ENCODE results near the gene THNSL1.
"Not testable (repeated sequence)": the region's sequence is repeated elsewhere in the genome, so short reads cannot be mapped to it uniquely, and the experiment has no call there.

THNSL1 gene, protein sequence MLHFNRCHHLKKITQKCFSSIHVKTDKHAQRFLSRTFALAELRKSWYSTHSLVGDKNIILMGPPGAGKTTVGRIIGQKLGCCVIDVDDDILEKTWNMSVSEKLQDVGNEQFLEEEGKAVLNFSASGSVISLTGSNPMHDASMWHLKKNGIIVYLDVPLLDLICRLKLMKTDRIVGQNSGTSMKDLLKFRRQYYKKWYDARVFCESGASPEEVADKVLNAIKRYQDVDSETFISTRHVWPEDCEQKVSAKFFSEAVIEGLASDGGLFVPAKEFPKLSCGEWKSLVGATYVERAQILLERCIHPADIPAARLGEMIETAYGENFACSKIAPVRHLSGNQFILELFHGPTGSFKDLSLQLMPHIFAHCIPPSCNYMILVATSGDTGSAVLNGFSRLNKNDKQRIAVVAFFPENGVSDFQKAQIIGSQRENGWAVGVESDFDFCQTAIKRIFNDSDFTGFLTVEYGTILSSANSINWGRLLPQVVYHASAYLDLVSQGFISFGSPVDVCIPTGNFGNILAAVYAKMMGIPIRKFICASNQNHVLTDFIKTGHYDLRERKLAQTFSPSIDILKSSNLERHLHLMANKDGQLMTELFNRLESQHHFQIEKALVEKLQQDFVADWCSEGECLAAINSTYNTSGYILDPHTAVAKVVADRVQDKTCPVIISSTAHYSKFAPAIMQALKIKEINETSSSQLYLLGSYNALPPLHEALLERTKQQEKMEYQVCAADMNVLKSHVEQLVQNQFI

DNA sequence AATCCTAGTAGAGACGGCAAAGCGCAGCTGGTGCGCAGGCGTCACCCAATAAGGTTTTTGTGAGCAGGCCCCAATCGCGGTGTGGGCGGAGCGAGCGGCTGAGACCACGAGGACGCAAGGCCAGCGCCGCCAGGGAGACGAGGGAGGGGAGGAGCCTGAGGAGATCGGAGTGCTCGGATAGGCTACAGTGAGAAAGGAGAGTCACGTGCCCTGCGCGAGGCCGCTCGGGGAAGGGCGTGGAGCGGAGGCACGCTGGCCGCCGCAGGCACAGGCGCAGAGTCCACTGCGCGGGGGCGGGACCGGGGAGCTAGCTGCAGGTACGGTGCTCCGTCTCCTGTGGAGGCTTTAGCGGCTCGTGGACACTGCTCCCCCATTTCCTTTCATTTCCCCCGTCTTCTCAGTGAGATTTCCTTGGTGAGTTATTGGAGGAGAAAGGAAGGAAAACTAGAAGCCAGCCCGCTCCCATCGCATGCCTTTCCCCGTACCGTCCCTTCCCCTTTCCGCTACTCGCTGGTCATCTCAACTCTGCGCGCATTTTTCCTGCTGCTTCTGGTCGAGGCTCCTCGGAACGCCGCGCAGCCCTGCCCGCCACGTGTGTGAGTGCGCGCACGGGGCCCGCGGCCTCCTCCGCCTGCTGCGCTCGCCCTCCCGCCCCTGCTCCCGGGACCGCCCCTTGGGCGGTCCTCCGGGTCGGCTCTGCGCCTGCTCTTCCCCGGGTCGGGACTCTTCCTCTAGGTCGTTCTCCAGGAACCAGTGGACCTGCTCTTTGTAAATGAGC lies at the start of gene THNSL1:
Gene THNSL1, plus strand, starts transcription at position 237 of the 778 bp plus-strand sequence. CDS start 6,612 bp downstream, outside the sequence.
- peak; percentile 94 for FAIRE-seq

DNA sequence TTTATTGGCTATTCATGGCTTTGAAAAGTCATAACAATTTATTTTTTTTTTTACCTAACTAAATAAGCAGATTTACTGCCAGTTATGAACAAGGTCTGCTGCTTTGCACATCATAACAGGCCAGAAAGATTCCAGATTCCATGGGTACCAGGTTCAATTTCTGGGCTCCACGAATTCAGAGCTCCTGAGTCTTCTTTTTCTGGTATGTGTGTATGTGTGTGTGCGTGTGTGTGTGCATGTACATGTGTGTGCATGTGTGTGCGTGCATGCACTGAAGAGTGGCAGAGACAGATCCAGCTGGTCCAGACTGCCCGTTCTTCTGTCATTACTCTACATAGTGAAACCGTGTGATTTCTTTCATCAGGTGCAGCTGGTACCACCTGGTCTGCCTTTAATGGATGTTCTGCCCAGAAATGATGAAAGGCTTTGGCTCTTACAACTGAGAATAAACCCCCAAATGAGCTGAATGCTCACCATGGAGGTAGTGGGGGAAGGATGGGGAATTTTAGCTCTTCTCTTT lies 49.4 kb upstream of the THNSL1 start:
- no peak for FAIRE-seq

DNA sequence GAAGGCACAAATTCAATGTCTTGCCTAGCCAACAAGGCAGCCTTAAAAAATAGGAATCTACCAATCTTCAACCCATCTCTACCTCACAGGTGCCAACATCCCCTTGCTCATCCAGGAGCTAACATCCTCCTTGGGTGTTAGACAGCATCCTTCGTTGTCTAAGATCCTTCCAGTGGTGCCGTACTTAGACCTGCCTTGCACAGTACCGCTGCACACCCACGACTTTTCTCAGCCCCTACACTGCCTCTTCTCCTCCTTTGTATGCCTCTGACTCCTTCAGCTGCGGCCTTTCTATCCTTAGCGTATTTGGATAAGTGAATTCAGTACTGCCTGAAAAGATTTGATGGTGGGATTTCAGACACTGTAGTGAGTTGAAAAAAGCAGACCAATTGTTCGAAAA lies 48.1 kb upstream of the THNSL1 start:
- FAIRE-seq, result no peak

DNA sequence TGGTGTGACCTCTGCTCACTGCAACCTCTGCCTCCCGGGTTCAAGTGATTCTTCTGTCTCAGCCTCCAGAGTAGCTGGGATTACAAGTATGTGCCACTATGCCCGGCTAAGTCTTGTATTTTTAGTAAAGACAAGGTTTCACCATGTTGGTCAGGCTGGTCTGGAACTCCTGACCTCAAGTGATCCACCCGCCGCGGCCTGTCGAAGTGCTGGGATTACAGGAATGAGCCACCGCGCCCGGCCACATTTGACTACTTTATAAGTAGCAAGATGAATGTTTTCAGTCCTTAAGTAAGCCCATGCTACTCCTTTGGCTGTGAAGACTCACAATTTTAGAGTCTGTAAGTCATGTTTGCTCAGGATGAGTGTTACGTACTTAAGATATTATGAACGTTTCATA lies 47.5 kb upstream of the THNSL1 start:
- FAIRE-seq, result not testable (repeated sequence)

GRCh38 chr10:24969841-24970281 lies 46.6 kb upstream of the THNSL1 start:
- FAIRE-seq, result no peak

GRCh38 chr10:24971374-24971773 lies 45.0 kb upstream of the THNSL1 start:
- no peak for FAIRE-seq

DNA sequence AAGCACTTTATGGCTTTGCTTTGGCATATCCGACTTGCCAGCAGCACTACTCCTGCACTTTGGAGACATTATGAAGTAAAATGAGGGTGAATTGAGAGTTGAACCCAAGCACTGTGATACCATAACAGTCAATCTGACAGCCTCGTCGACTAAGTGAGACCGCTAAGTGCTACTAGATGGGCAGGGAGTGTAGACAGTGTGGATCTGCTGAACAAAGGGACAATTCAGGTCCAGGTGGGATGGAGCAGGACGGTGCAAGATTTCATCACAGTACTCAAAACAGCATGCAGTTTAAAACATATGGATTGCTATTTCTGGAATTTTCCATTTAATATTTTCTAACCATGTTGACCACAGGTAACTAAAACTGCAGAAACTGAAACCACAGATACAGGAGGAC lies 43.2 kb upstream of the THNSL1 start:
- FAIRE-seq, result no peak

- no peak for FAIRE-seq
Measured at GRCh38 chr10:24974976-24975375, 41.4 kb upstream of the THNSL1 start.

- FAIRE-seq, result no peak
Measured at GRCh38 chr10:24979685-24980084, 36.7 kb upstream of the THNSL1 start.

DNA sequence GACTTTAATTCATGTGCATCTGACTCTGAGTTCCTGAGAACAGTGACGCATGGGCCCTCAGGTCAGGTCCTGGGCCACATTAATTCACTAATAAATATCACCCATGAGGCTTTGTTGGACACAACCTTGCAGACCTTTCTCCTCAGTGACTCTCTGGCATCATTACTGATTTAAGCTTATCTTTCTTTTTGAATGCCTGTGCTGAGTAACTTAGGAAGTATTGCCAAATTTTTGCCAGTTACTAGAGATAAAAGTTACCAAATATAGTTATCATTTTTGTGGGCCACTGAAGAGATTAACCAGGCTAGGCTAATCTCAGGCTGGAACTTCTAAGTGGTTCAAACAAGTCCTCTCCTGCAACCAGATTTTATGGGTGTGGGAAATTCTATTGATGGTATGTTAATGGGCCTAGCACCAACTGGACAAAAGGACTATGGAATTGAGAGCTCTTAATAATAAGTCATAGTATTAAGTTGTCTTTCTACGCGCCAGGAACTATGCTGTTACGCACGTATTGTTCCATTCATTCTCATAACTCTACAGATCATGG lies 35.2 kb upstream of the THNSL1 start:
- no peak for FAIRE-seq

- FAIRE-seq, result no peak
Measured at GRCh38 chr10:24982319-24983112, 33.9 kb upstream of the THNSL1 start.

DNA sequence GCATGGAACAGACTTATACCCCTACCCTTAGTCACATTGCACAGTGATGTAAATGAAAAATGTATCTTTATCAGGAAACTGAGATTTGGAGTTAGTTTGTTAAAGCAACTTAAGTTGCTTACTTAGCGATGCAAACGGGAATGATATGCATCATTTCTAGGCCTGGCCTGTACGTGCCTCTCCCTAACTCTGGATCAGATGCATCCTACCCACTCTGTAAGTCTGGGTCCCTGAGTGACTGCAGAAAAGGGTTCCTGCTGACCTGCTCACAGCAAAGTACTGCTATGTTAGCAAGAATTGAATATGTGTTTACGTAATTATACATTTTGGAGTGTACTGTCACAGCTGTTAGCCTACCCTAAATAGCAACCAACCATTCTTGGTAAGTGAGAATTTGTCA lies 33.3 kb upstream of the THNSL1 start:
- FAIRE-seq, result no peak

DNA sequence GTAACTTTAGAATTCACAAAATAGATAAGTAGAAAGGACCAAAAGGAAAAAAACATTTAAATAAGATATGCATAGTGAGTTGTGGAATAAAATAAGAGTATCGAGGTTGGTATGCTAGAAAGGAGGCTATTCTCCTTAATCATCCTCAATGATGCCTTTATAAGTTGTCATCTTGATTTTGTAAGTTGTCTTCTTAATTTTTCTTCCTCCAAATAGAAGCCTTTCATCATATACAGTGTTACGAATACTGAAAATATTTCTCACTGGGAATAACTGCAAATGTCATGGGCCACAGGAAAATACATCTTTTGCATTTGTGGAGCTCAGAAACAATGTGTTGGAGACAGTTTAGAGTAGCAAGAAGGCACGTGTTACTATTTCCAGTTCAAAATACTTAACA lies 32.5 kb upstream of the THNSL1 start:
- FAIRE-seq, result no peak

GRCh38 chr10:24984906-24985305 lies 31.5 kb upstream of the THNSL1 start:
- no peak for FAIRE-seq

GRCh38 chr10:24988831-24989640 lies 27.4 kb upstream of the THNSL1 start:
- FAIRE-seq, result no peak

- FAIRE-seq, result peak; percentile 98
Measured at GRCh38 chr10:24989867-24990266, 26.5 kb upstream of the THNSL1 start.

GRCh38 chr10:24991298-24991697 lies 25.1 kb upstream of the THNSL1 start:
- no peak for FAIRE-seq

GRCh38 chr10:24992512-24993133 lies 23.8 kb upstream of the THNSL1 start:
- no peak for FAIRE-seq

DNA sequence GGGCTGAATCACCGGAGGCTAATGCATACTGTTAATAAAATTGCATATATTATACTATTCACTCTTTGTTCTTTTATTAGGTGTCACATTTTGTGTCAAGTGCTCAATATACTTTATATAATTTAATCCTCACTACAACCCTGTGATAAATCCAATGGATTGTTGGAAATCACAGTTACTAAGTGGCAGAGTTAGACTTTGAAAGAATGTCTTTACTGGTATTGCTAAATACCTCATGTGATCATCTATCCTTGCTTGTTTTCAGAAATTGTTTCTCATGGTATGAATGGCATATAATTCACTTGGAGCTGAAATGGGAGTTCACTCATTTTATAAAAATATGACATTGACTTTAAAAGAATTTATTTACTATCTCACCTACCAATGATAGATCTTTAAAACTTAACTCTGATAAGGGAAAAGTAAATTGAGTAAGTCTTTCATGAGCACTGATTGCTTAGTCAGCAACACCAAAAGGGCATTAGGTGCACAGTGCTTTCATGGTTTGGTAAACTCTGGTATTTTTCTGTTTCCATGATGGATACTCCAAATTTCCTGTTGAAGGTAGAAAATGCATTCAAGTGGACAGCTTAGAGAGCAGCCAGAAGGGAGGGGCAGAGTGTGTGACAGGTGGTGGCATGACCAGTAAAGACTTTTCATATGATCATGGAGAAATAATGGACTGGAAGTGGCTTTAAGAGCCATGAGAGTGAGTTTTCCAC lies 23.0 kb upstream of the THNSL1 start:
- no peak for FAIRE-seq

GRCh38 chr10:24995072-24995471 lies 21.3 kb upstream of the THNSL1 start:
- peak; percentile 70 for FAIRE-seq
